Keratinocyte (primary cell): Measurements from ENCODE around the gene ZDHHC7.

Experiments used
- EZH2 ChIP-seq: IDR thresholded peaks from one replicate; pipeline ENCODE4 v1.6.1; 2012; ENCODE audit warnings: inconsistent platforms, mild to moderate bottlenecking, low read length, moderate library complexity
- TF ChIP-seq, protein P1 (sequence below), 3 experiments: IDR thresholded peaks in 1 of 3; conservative IDR thresholded peaks in 1 of 3; optimal IDR thresholded peaks in 1 of 3; 2 replicates in 2 of 3; 3 replicates in 1 of 3; pipeline versions ENCODE3 to v1.5.1; 2011; ENCODE audit warnings: low read length in 3 of 3, mild to moderate bottlenecking in 3 of 3, moderate library complexity in 2 of 3, control low read depth in 1 of 3, inconsistent platforms in 1 of 3; ENCODE audit not compliant: insufficient read depth in 2 of 3; ENCODE audit errors: extremely low read depth in 1 of 3

GRCh38 chr16:84973776-84974523 lies 37.4 kb downstream of the ZDHHC7 start:
- TF ChIP-seq, protein P1, sequence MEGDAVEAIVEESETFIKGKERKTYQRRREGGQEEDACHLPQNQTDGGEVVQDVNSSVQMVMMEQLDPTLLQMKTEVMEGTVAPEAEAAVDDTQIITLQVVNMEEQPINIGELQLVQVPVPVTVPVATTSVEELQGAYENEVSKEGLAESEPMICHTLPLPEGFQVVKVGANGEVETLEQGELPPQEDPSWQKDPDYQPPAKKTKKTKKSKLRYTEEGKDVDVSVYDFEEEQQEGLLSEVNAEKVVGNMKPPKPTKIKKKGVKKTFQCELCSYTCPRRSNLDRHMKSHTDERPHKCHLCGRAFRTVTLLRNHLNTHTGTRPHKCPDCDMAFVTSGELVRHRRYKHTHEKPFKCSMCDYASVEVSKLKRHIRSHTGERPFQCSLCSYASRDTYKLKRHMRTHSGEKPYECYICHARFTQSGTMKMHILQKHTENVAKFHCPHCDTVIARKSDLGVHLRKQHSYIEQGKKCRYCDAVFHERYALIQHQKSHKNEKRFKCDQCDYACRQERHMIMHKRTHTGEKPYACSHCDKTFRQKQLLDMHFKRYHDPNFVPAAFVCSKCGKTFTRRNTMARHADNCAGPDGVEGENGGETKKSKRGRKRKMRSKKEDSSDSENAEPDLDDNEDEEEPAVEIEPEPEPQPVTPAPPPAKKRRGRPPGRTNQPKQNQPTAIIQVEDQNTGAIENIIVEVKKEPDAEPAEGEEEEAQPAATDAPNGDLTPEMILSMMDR (optimal IDR thresholded peaks at IDR 0.05 in 1 of 3, IDR thresholded peaks at IDR 0.05 in 1 of 3, conservative IDR thresholded peaks at IDR 0.05 in 1 of 3; ENCODE audit: extremely low read depth in 1 of 3, insufficient read depth in 2 of 3, low read length in 3 of 3): no peak
- no peak for TF ChIP-seq EZH2
